Testis (tissue), 2 donors: Measurements from ENCODE around the gene INSYN2A.

Experiments used
- CTCF ChIP-seq, 3 experiments: fragments of 450-650 bp in 2 of 3; fragments of 200-600 bp in 1 of 3; sonication (generic) in 1 of 3; IDR thresholded peaks; one replicate each; pipeline ENCODE4 v1.5.1; 2016 to 2019; ENCODE audit warnings: antibody characterized with exemption in 3 of 3, mild to moderate bottlenecking in 2 of 3, moderate library complexity in 1 of 3
- POLR2A ChIP-seq: fragments of 450-650 bp; IDR thresholded peaks from one replicate; pipeline ENCODE4 v1.6.1; 2017; ENCODE audit warnings: antibody characterized with exemption, mild to moderate bottlenecking, moderate library complexity

GRCh38 chr10:127194599-127194998, 1.8 kb downstream of the INSYN2A start:
- TF ChIP-seq CTCF (IDR thresholded peaks at IDR 0.05) (no peak), POLR2A (no peak)
